HEK293 (cell line): ENCODE measurements around the gene CACNA1C.

Experiments
- CTCF ChIA-PET: fragments of 350-600 bp; formaldehyde crosslinking; extraction: SDS; loops from one replicate; lab custom pipeline; 2021; ENCODE audit warnings: antibody characterized with exemption; lab: Yijun Ruan, JAX
- POLR2A ChIA-PET: fragments of 300-600 bp; formaldehyde crosslinking; extraction: SDS; loops from one replicate; lab custom pipeline; 2020; ENCODE audit warnings: antibody characterized with exemption, inconsistent platforms; lab: Yijun Ruan, JAX
- H3K27ac ChIP-seq: fragments of 200-500 bp; sonication (Bioruptor generic); 2 replicates; pipeline ENCODE4 v1.5.1; 2014; ENCODE audit warnings: low read depth, low read length, control low read depth, inconsistent platforms; ENCODE audit errors: extremely low read depth
- H3K36me3 ChIP-seq, 2 experiments: fragments of 200-500 bp in 1 of 2; sonication (Bioruptor generic) in 1 of 2; 1 replicate in 1 of 2; 2 replicates in 1 of 2; pipeline ENCODE4 v1.5.1; 2014 to 2017; ENCODE audit warnings: inconsistent platforms in 2 of 2, low read length in 2 of 2; ENCODE audit not compliant: control insufficient read depth in 2 of 2, insufficient read depth in 1 of 2
- H3K4me1 ChIP-seq: fragments of 200-500 bp; sonication (Bioruptor generic); 2 replicates; pipeline ENCODE4 v1.5.1; 2014; ENCODE audit warnings: mild to moderate bottlenecking, low read length, inconsistent platforms; ENCODE audit not compliant: control insufficient read depth, insufficient read depth
- H3K4me3 ChIP-seq: 2 replicates; pipeline ENCODE4 v1.5.1; 2011; ENCODE audit warnings: low read depth, mild to moderate bottlenecking, control low read depth, low read length, moderate library complexity
- H3K9me3 ChIP-seq: fragments of 200-500 bp; sonication (Bioruptor generic); 2 replicates; pipeline ENCODE4 v1.5.1; 2014; ENCODE audit warnings: low read depth, low read length, inconsistent platforms; ENCODE audit not compliant: control insufficient read depth, insufficient read depth
- GLI2 ChIP-seq: fragments of 450-650 bp; formaldehyde crosslinking; IDR thresholded peaks from 2 replicates; pipeline ENCODE4; 2017; ENCODE audit warnings: missing biosample characterization, missing genetic modification characterization, low read depth, borderline replicate concordance
- GLIS1 ChIP-seq: fragments of 450-650 bp; formaldehyde crosslinking; IDR thresholded peaks from 2 replicates; pipeline ENCODE4 v1.5.1; 2016; ENCODE audit warnings: missing biosample characterization, missing genetic modification characterization
- HOXD13 ChIP-seq: sonication (generic); formaldehyde crosslinking; IDR thresholded peaks from 2 replicates; pipeline ENCODE4 v1.8.0; 2022; ENCODE audit warnings: missing genetic modification reagents, borderline replicate concordance
- PRDM10 ChIP-seq: fragments of 450-650 bp; formaldehyde crosslinking; IDR thresholded peaks from 2 replicates; pipeline ENCODE4 v1.5.1; 2016; ENCODE audit warnings: missing biosample characterization, missing genetic modification characterization
- PRDM2 ChIP-seq: fragments of 450-650 bp; formaldehyde crosslinking; IDR thresholded peaks from 2 replicates; pipeline ENCODE4 v1.5.1; 2016; ENCODE audit warnings: missing biosample characterization, missing genetic modification characterization, borderline replicate concordance
- ZFP37 ChIP-seq: fragments of 450-650 bp; formaldehyde crosslinking; IDR thresholded peaks from 2 replicates; pipeline ENCODE4 v1.5.1; 2016; ENCODE audit warnings: missing biosample characterization, missing genetic modification characterization
- ZNF114 ChIP-seq: fragments of 450-650 bp; formaldehyde crosslinking; IDR thresholded peaks from 2 replicates; pipeline ENCODE4 v1.5.0; 2017; ENCODE audit warnings: missing biosample characterization, missing genetic modification characterization
- ZNF121 ChIP-seq: fragments of 450-650 bp; formaldehyde crosslinking; IDR thresholded peaks from 2 replicates; pipeline ENCODE4 v1.5.1; 2016; ENCODE audit warnings: missing biosample characterization, missing genetic modification characterization
- ZNF19 ChIP-seq: fragments of 450-650 bp; formaldehyde crosslinking; IDR thresholded peaks from 2 replicates; pipeline ENCODE4; 2016; ENCODE audit warnings: missing biosample characterization, missing genetic modification characterization, low read depth
- ZNF266 ChIP-seq: fragments of 450-650 bp; formaldehyde crosslinking; IDR thresholded peaks from 2 replicates; pipeline ENCODE4 v1.5.1; 2016; ENCODE audit warnings: missing biosample characterization, missing genetic modification characterization, low read depth
- ZNF416 ChIP-seq: fragments of 450-650 bp; formaldehyde crosslinking; IDR thresholded peaks from 2 replicates; pipeline ENCODE4 v1.5.1; 2016; ENCODE audit warnings: missing biosample characterization, missing genetic modification characterization
- ZNF433 ChIP-seq: fragments of 450-650 bp; formaldehyde crosslinking; IDR thresholded peaks from 2 replicates; pipeline ENCODE4 v1.5.1; 2016; ENCODE audit warnings: missing biosample characterization, missing genetic modification characterization, low read depth
- ZNF449 ChIP-seq: fragments of 450-650 bp; formaldehyde crosslinking; IDR thresholded peaks from 2 replicates; pipeline ENCODE4 v1.5.1; 2017; ENCODE audit warnings: missing biosample characterization, mild to moderate bottlenecking, missing genetic modification characterization, moderate library complexity
- ZNF510 ChIP-seq: fragments of 450-650 bp; formaldehyde crosslinking; IDR thresholded peaks from 2 replicates; pipeline ENCODE4 v1.5.1; 2018; ENCODE audit warnings: mild to moderate bottlenecking, missing genetic modification characterization, missing biosample characterization; ENCODE audit not compliant: insufficient replicate concordance
- ZNF513 ChIP-seq: fragments of 450-650 bp; IDR thresholded peaks from 2 replicates; pipeline ENCODE4 v1.5.1; 2018; ENCODE audit warnings: missing biosample characterization, missing genetic modification characterization
- ZNF514 ChIP-seq: fragments of 450-650 bp; formaldehyde crosslinking; IDR thresholded peaks from 2 replicates; pipeline ENCODE4 v1.5.1; 2016; ENCODE audit warnings: missing biosample characterization, missing genetic modification characterization
- ZNF561 ChIP-seq: fragments of 450-650 bp; IDR thresholded peaks from 2 replicates; pipeline ENCODE4 v1.5.1; 2018; ENCODE audit warnings: missing biosample characterization, missing genetic modification characterization, borderline replicate concordance
- ZNF580 ChIP-seq: fragments of 450-650 bp; formaldehyde crosslinking; IDR thresholded peaks from 2 replicates; pipeline ENCODE4 v1.5.1; 2016; ENCODE audit warnings: missing biosample characterization, missing genetic modification characterization
- ZNF600 ChIP-seq: fragments of 450-650 bp; formaldehyde crosslinking; IDR thresholded peaks from 2 replicates; pipeline ENCODE4 v1.5.1; 2016; ENCODE audit warnings: missing biosample characterization, missing genetic modification characterization
- ZNF621 ChIP-seq: fragments of 450-650 bp; formaldehyde crosslinking; IDR thresholded peaks from 2 replicates; pipeline ENCODE4 v1.5.1; 2017; ENCODE audit warnings: missing biosample characterization, missing genetic modification characterization
- ZNF639 ChIP-seq: fragments of 450-650 bp; formaldehyde crosslinking; IDR thresholded peaks from 2 replicates; pipeline ENCODE4 v1.5.1; 2016; ENCODE audit warnings: missing biosample characterization, missing genetic modification characterization
- ZNF670 ChIP-seq: fragments of 450-650 bp; formaldehyde crosslinking; IDR thresholded peaks from 2 replicates; pipeline ENCODE4 v1.5.1; 2016; ENCODE audit warnings: missing biosample characterization, missing genetic modification characterization, low read depth
- ZSCAN16 ChIP-seq: fragments of 450-650 bp; formaldehyde crosslinking; IDR thresholded peaks from 2 replicates; pipeline ENCODE4 v1.5.1; 2016; ENCODE audit warnings: missing biosample characterization, missing genetic modification characterization

CACNA1C gene

GRCh38 chr12:2560356-2560755 lies 507.6 kb downstream of the CACNA1C start (continued):
- TF ChIP-seq PRDM2 (no peak), ZNF639 (tag by site-specific recombination) (no peak), ZNF580 (tag by site-specific recombination) (no peak), ZNF433 (tag by site-specific recombination) (no peak), ZSCAN16 (tag by site-specific recombination) (no peak), ZNF19 (no peak), ZNF449 (tag by site-specific recombination) (no peak), ZNF600 (tag by site-specific recombination) (no peak), GLIS1 (tag by site-specific recombination) (no peak), ZNF513 (tag by site-specific recombination) (no peak), ZNF121 (no peak), ZNF266 (tag by site-specific recombination) (no peak), GLI2 (tag by site-specific recombination) (no peak)

- POLR2A ChIA-PET, result no interaction called here
- no peaks in the 10 kb centered on the region for H3K9me3 ChIP-seq
- no peaks in the 10 kb centered on the region for H3K4me1 ChIP-seq
- H3K27ac ChIP-seq, result no peak overlapping the region
- H3K36me3 ChIP-seq, result no peaks in the 10 kb centered on the region
- TF ChIP-seq ZNF510 (tag by site-specific recombination) (no peak), ZNF561 (tag by site-specific recombination) (no peak), ZNF114 (tag by site-specific recombination) (no peak), ZNF416 (tag by site-specific recombination) (no peak), ZNF621 (no peak), ZNF514 (tag by site-specific recombination) (no peak), ZNF670 (no peak), HOXD13 (CRISPR knock-in tag) (no peak), PRDM10 (tag by site-specific recombination) (no peak), ZFP37 (no peak)
- TF ChIP-seq, all 188 proteins: peak for 0
- H3K4me3 ChIP-seq, result no peak overlapping the region
- CTCF ChIA-PET, result no interaction called here
These were observed 508.6 kb downstream of the CACNA1C start for GRCh38 chr12:2561367-2561766.
